ENCODE data around the gene PKHD1.

- TF ChIP-seq, protein P1, sequence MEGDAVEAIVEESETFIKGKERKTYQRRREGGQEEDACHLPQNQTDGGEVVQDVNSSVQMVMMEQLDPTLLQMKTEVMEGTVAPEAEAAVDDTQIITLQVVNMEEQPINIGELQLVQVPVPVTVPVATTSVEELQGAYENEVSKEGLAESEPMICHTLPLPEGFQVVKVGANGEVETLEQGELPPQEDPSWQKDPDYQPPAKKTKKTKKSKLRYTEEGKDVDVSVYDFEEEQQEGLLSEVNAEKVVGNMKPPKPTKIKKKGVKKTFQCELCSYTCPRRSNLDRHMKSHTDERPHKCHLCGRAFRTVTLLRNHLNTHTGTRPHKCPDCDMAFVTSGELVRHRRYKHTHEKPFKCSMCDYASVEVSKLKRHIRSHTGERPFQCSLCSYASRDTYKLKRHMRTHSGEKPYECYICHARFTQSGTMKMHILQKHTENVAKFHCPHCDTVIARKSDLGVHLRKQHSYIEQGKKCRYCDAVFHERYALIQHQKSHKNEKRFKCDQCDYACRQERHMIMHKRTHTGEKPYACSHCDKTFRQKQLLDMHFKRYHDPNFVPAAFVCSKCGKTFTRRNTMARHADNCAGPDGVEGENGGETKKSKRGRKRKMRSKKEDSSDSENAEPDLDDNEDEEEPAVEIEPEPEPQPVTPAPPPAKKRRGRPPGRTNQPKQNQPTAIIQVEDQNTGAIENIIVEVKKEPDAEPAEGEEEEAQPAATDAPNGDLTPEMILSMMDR (IDR thresholded peaks at IDR 0.05; ENCODE audit: poor library complexity) = no peak
- no peak for TF ChIP-seq EZH2 (IDR thresholded peaks at IDR 0.05; ENCODE audit: borderline replicate concordance)
- TF ChIP-seq EZH2phosphoT487 (IDR thresholded peaks at IDR 0.05; ENCODE audit: low read depth, severe bottlenecking, unreplicated experiment) = no peak
These were observed 185.3 kb downstream of the PKHD1 start for GRCh38 chr6:51901766-51902764.

Measured in hepatocyte (in vitro differentiated cells).